PC-3 (cell line): ENCODE data around the gene ROCK2.

ENCODE experiments used
- EZH2 ChIP-seq: fragments of 300-600 bp; sonication (generic); IDR thresholded peaks from one replicate; pipeline ENCODE4 v1.6.1; 2017; ENCODE audit warnings: antibody characterized with exemption, mild to moderate bottlenecking, low read length; ENCODE audit not compliant: unreplicated experiment
- EZH2phosphoT487 ChIP-seq: fragments of 300-600 bp; sonication (generic); IDR thresholded peaks from 2 replicates; pipeline ENCODE4 v1.6.1; 2018; ENCODE audit warnings: mild to moderate bottlenecking, antibody characterized with exemption, low read length, borderline replicate concordance
- TF ChIP-seq, protein P1 (sequence below): fragments of 300-600 bp; sonication (generic); conservative IDR thresholded peaks from 2 replicates; pipeline ENCODE4 v1.5.1; 2017; ENCODE audit warnings: antibody characterized with exemption, low read depth, mild to moderate bottlenecking, low read length

DNA sequence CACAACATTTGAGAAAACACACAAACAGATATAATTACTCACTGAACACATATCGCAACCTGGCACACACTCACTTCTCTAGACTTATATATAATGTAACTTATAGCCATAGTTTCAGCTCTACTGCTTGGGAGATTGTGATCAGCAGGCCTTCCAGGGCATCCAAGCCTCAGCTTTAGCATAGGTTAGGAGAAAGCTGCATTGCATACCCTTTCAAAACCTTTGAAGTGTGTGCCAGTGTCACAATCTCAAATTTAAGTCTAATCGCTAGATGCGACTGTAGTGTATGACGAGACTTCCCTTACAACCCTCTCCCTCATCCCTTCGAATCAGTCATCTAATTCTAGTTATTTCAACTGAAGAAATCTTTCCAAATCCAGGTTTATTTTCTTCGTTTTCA is 158.3 kb downstream of the ROCK2 start:
- TF ChIP-seq, protein P1, sequence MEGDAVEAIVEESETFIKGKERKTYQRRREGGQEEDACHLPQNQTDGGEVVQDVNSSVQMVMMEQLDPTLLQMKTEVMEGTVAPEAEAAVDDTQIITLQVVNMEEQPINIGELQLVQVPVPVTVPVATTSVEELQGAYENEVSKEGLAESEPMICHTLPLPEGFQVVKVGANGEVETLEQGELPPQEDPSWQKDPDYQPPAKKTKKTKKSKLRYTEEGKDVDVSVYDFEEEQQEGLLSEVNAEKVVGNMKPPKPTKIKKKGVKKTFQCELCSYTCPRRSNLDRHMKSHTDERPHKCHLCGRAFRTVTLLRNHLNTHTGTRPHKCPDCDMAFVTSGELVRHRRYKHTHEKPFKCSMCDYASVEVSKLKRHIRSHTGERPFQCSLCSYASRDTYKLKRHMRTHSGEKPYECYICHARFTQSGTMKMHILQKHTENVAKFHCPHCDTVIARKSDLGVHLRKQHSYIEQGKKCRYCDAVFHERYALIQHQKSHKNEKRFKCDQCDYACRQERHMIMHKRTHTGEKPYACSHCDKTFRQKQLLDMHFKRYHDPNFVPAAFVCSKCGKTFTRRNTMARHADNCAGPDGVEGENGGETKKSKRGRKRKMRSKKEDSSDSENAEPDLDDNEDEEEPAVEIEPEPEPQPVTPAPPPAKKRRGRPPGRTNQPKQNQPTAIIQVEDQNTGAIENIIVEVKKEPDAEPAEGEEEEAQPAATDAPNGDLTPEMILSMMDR, result no peak
- TF ChIP-seq EZH2phosphoT487 (no peak), EZH2 (no peak)
